Amniotic stem cell (primary cell): Measurements from ENCODE around the gene BMS1.
"Not testable (repeated sequence)": the region's sequence is repeated elsewhere in the genome, so short reads cannot be mapped to it uniquely, and the experiment has no call there.

Source experiments
- DNase-seq: peaks from one replicate; lab custom pipeline; 2025; lab: John Stamatoyannopoulos, UW

Gene BMS1

GRCh38 chr10:42865716-42866114 lies 83.1 kb downstream of the BMS1 start:
- DNase-seq, result no peak

- DNase-seq, result no peak
Observed at GRCh38 chr10:42866115-42866995, 83.8 kb downstream of the BMS1 start.

DNA sequence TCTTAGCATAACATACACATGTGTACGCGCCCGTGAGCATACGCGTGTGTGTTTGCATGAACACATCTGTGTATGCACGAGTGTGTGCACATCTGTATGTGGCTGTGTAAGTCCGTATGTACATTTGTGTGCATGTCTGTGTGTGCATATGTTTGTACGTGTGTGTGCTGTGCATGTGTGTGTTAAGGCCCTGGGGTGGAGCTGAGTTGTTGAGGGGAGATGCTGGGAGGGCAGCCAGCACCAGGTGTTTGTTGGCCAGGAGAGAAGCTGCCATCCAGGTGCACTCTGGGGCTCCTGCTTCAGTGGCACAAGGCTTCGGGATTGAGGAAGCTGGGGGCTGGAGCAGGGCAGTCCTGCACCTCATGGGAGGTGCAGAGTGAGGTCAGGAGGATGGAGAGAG lies 85.0 kb downstream of the BMS1 start:
- no peak for DNase-seq

DNA sequence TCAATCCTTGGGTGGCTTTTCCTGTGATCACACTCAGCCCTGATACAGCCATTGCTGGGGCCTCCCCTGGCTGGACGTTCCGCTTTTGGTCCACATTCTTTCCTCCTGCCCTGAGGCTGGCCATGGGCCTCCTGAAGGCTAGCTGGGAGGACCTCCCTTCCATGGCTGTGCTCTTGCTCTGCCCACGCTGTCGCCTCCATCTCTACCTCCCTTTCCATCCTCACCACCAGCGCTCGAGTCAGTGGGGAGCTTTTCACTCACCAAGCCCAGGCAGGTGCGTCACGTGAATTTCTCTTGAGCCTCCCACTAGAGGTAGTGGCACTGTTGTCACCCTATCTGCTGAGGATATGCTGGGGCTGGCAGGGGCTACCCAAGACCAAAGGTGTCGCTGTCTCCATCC lies 85.9 kb downstream of the BMS1 start:
- no peak for DNase-seq

GRCh38 chr10:42869977-42870350 lies 87.4 kb downstream of the BMS1 start:
- DNase-seq, result no peak

GRCh38 chr10:42871138-42871641 lies 88.6 kb downstream of the BMS1 start:
- not testable (repeated sequence) for DNase-seq

- no peak for DNase-seq
Observed at GRCh38 chr10:42871823-42872222, 89.2 kb downstream of the BMS1 start.

DNA sequence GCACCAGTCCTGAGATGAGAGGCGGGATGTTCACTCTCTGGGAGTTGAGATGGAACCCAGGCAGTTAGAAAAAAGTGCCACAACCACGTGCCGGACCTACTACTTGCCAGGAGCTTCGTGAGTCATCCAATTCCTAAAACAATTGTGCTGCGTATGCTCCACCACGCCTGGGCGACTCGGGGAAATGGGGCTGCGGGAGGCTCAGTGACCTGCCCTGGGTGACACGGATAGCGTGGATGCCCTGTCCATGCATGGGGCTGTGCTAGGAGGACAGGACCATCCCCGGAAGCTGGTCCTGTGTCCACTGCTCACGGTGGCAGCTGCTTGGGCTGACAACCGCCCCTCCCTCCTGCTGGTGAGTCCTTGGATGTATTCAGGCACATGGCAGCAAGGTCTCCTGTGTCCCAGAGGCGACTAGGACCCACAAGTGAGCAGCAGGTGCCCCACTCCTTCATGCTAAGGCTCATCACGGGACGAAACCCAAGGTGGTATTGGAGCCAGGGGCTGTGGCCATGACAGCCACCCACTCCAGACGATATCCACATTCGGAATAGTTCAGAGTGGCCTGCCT lies 90.4 kb downstream of the BMS1 start:
- no peak for DNase-seq

- no peak for DNase-seq
Observed at GRCh38 chr10:42874713-42875387, 92.3 kb downstream of the BMS1 start.

DNA sequence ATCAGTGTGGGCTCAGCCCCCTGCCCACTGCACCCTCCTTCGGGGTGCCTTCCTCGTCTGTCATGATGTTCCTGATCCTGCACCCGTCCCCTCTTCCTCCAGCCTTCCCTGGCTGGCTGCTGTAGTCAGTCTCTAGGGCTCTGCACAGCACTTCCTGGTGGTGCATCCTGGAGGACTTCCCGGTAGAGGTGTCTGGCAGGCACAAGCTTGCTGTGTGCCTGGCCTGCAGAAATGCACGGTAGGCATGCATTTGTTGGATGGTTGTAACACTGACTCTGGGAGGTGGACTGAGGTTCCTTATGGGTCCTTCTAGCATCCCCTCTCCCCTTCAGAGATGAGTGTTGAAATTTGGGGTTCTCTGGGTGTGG lies 92.8 kb downstream of the BMS1 start:
- DNase-seq, result no peak

DNA sequence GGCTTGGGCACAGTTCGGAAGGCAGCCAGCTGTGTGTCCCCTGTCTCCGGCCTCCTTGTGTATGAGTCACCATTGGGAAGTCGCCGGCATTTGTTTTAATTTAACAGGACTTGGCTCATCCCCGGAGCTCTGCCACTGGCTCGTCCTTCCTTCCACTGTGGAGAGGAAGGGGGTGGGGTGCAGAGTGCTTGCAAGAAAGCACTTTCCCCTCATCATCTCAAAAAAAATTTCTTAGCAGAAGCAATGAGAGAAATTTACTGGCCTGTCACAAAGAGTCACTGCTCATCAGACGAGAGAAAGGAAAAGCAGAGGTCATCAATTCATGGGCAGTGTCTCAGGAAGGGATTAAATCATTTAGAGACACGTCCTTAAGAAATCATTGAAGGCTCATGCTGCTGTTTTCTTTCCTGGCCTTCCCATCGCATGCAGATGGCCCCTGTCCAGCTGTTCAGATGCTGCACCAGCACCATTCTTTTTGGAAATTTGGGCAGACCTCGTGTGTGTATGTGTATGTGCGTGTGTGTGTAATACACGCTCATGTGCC lies 93.3 kb downstream of the BMS1 start:
- DNase-seq, result no peak

DNA sequence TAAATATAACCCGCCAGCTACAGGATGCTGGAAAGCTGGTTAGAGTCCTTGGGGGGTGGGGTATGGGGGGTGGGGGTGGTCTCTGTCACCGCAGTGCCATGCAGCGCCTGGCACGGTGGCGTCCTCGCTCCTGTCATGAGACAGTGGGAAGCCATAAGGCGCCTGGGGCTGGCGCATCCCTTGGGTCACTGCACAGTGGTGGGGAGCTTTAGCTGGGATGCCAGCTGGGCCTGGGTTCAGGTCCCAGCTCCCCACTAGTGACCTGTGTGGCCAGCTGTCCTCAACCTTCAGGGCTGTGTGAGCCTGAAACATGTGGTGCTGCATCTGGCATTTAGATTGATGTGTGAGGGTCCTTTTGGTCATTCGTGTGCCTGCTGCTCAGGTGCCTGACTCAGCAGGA lies 93.9 kb downstream of the BMS1 start:
- no peak for DNase-seq

DNA sequence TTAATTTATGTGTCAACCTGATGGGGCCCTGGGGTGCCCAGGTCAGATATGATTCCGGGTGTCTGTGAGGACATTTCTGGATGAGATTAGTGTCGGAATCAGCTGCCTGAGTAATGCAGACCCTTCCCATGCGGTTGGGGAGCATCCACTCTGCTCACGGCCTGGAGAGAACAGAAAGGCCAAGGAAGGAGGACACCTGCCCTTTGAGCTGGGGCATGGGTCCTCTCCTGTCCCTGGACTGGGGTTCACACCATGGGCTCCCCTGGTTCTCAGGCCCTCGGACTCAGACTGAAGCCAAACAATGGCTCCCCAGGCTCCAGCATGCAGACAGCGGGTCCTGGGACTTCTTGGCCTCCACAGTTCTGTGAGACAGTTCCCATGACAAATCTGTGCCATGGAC lies 94.3 kb downstream of the BMS1 start:
- no peak for DNase-seq

DNA sequence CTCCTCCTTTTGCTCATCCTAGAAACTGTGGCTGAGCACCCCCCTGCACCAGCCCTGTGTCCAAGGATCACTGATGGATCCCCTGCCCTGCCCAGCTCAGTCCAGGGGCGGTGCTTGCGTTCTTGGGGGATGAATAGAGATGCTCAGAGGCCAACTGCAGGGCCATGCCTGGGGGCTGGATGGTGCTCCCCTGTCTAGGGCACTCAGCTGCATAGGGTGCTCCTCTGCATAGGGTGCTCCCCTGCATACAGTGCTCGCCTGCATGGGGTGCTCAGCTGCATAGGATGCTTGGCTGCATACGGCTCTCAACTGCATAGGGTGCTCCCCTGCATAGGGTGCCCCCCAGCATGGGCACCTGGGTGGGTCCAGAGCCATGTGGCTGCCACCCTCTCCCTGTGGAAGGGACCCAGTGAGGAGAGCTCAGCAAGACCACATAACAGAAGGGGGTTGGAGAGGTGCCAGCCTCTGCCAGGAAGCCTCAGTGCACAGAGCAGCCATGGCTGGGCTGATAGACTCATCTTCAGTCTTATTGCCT lies 95.0 kb downstream of the BMS1 start:
- DNase-seq, result no peak

DNA sequence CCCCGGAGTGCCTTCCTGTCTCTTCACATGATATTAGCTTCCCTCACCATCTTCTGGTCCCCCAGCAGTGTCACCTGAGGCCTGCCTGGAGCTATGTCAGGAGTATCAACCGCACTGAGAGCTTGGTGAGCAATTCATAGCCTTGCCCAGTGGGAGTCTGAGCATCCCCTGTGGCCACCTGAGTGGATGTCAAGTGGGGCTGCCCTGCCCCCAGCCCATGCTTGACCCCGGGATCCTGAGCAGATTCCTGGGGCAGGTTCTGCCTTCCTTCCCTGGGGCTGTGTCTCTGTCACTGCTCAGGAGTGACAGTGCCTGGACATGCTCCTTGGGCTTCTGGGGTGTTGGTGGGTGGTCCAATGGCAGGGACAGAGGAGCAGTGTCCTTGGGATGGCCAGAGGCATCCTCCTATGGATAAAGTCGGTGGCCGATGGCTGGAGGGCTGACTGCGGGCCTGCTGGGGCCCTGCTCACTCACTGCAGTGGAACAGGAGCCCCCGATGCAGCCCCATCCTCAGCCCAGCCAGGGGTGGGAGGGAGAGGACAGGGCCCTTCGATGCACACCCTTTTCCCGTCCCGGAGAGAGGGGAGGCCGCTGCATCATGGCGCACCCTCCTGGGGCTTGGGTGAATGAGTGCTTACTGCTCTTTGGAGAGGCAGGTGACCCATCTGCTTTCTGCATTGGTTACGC lies 95.7 kb downstream of the BMS1 start:
- no peak for DNase-seq

GRCh38 chr10:42878821-42879195 lies 96.2 kb downstream of the BMS1 start:
- no peak for DNase-seq

DNA sequence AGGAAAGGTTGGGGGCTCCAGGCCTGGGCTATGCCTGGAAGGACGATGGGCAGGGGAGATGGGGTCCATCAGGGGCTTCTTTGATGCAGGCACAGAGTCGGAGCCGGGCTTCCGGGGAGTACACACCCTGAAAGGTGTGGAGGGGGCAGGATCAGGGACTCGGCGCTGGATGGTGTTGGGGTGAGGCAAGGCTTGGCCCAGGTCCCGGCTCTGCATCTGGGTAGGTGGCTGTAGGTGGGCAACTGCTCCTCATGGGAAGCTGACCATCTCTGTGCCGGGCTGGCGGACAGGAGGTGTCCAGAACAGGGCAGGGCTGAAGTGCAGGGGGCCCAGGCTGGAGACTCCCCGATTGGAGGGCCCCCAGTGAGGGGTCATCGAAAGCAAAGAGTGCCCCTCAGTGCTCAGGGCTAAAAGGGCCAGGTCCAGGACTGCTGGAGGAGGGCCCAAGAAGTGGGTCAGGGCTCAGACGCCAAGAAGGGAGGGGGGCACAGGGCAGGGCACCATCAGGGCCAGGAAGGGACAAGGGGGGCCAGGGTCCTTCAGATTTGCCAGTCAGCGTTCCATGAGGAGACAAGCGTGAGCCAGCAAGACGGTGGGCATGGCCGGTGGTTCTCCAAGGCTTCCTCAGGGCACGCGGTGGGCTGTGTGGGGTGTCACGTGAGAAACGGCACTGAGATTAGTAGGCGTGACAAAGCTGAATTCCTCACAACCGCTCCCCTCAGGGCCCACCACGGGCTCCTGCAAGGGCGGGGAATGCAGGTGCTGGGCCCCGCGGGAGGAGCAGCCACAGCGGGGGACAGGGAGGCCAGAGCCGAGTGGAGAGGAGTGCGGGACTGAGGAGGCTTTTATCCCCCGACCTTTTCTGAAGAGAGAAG lies 97.0 kb downstream of the BMS1 start:
- no peak for DNase-seq

DNA sequence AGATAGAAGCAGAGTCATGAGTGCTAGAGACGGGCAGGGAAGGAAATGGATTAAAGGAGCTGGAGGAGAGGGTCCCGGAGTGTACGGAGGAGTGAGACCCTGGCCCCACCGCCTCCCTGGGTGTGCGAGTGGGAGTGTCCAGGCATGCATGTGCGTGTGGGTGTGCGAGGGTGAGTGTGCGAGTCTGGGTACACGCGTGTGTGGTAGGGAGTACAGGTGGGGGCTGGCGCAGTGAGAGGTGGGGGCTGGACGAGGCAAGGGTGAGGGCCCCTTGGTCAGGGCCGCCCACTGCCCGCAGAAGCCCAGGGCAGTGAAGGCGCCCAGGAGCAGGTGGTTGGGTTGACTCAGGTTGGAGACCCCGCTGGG lies 97.6 kb downstream of the BMS1 start:
- no peak for DNase-seq

DNA sequence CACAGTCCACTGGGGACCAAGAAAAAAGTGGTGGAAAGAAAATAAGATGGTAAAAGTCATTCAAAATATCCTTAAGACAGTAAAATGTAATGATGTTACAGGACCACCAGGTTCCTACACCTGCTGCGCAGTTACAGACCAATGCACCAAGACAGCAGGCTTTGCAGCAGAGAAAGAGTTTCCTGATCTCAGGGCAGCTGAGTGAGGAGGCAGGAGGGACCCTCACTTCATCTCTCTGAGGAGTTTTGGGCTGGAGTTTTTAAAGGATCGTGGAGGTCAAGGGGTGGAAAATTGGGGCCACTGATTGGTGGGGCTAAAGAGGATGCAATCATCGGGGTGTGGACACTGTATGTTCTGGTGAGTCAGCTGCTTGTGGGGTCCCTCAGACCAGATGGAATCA lies 100.0 kb downstream of the BMS1 start:
- DNase-seq, result no peak
